HG02763 (cell line): ENCODE results near the gene PHEX.
"Not testable (repeated sequence)": the region's sequence is repeated elsewhere in the genome, so short reads cannot be mapped to it uniquely, and the experiment has no call there.

ENCODE experiments used
- ATAC-seq: cut with Tn5 transposase; IDR thresholded peaks from one replicate; pipeline ENCODE4 v1.9.1; 2021; ENCODE audit warnings: mild to moderate bottlenecking, moderate library complexity; ENCODE audit not compliant: unreplicated experiment

Gene PHEX

GRCh38 chrX:22203186-22203585 lies 171.1 kb downstream of the PHEX start:
- ATAC-seq, result no peak

DNA sequence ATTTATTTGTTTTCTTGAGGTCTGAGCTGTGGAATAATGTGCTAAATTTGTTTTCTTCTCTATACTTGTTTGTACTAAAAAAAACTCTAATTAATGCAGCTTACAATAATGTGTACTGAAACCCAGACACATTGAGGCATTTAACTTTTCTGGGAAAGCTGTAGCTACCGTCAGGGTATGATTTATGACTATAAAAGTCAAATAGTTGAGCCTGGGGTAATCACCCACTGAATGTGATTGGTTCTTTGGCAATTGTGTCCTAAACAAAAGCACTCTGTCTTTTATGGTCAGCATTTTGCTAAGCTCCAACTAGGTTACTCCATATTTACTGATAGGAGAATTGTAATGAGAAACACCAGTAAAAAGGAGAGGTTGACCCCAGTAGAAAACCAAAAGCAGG lies 174.7 kb downstream of the PHEX start:
- no peak for ATAC-seq

GRCh38 chrX:22220941-22221340 lies 188.8 kb downstream of the PHEX start:
- ATAC-seq, result no peak

DNA sequence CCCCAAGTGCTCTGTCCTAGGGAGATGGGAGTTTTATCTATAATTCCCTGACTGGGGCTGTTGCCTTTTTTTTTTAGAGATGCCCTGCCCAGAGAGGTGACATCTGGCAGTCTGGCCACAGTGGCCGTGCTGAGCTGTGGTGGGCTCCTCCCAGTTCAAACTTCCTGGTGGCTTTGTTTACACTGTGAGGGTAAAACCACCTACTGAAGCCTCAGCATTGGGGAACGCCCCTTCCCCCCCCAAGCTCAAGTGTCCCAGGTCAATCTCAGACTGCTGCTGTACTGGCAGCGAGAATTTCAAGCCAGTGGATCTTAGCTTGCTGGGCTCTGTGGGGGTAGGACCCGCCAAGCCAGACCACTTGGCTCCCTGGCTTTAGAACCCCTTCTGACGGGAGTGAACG lies 202.3 kb downstream of the PHEX start:
- no peak for ATAC-seq

GRCh38 chrX:22237479-22237878 lies 205.4 kb downstream of the PHEX start:
- no peak for ATAC-seq

DNA sequence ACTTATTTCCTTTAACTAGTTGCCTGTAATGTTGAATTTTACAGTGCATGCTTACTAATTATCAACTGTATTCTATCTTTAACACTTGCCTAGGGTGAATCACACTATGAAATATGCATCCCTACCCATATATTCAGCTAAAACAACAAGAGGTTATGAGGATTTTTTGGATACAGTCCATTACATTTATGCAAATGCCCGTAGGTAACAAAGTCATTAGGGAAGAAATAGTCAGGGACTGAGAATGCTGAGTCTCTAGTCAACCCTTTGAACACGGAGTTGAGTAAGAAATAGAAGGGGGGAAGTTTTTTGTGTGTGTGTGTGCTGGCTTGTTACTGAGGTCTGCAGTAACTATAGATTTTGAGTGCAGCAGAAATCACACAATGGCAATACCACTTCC lies 214.5 kb downstream of the PHEX start:
- no peak for ATAC-seq

DNA sequence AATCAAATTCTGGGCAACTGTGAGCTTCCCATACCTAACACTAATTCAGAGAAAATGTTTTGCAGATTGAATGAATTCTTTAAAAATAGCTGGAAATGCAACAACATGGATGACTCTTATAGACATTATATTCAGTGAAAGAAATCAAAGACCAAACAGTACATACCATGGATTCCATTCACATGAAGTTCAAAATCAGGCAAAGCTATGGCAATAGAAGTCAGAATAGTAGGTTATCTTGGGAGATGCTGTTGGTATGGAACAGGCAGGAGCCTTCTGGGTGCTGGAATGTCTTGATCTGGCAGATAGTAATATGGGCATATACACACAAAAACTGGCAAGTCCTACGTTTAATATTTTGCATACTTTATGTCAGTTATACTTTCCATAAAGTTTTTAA lies 215.0 kb downstream of the PHEX start:
- no peak for ATAC-seq

DNA sequence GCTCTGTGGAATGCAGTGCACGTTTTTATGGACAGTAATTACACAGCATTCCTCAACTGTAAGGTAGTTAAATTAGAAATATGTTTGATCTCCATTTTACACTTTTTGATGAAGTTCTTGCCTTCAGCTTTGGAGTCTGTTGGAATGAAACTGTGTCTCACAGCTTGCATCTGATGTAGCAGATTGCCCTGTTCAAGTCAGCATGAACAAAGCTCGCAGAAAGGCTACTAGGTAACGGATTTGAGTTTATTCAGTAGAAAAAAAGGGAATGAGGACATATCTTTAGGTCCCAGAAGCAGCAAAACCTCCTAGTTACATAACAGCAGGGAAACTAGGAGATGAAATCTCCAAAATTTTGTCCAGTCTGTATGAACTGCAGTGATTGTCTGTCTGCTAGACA lies 216.3 kb downstream of the PHEX start:
- ATAC-seq, result no peak

- no peak for ATAC-seq
Measured at GRCh38 chrX:22249371-22249770, 217.2 kb downstream of the PHEX start.

- ATAC-seq, result no peak
Measured at GRCh38 chrX:22268706-22269105, 236.6 kb downstream of the PHEX start.

DNA sequence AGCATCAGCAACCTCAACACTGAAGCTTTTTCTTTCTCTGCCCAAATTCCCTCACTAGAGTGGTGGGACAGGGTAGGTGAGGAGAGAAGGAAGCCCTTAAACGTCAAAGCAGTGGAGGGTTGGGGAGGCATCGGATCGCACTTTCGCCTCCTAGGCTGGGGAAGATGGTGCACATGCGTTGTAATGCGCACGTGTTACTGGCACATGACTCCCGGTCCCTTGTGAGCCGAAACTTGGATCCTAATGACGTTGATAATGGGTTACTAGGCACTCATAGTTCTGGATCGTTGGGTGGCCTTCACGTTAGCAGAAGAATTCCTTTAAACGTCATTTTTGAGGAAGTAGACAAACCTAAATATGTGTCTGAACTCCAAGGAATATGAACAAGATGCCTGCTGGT lies 240.5 kb downstream of the PHEX start, which contains the start of gene CBLL2:
TSS of gene CBLL2 (plus strand) at position 301 of the 400 bp plus-strand sequence. CDS start at position 380, 79 bp downstream.
- ATAC-seq, result no peak

GRCh38 chrX:22273714-22274317 lies 241.7 kb downstream of the PHEX start:
- ATAC-seq, result no peak

- ATAC-seq, result no peak
Measured at GRCh38 chrX:22276781-22277180, 244.7 kb downstream of the PHEX start.

DNA sequence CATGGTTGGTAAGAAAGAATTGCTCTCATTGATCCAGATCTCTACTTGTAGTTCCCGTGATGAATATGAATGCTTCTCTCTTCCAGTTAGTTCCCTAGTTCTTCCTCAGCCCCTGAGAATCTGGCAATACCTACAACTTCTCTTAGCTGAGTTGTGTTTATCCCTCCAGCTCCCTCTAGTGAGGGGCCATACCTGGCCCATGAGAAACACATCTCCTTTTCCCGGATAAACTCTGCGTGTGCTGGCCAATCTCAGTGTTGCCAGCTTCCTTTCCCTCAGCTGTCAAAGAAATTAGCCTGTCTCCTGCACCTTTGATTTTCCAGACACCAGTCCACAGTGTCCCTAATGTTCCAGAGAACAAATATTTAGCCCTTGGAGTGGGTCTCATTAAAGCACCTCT lies 246.2 kb downstream of the PHEX start:
- no peak for ATAC-seq

DNA sequence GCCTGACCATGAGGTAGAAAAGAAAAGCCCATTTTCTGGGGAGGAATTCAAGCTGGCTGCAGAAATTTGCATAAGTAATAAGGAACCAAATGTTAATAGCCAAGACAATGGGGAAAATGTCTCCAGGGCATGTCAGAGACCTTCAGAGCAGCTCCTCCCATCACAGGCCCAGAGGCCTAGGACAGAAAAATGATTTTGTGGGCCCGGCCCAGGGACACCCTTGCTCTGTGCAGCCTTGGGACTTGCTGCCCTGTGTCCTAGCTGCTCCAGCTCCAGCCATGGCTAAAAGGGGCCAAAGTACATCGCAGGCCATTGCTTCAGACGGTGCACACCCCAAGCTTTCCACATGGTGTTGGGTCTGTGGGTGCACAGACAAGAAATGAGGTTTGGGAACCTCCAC lies 257.1 kb downstream of the PHEX start:
- not testable (repeated sequence) for ATAC-seq

DNA sequence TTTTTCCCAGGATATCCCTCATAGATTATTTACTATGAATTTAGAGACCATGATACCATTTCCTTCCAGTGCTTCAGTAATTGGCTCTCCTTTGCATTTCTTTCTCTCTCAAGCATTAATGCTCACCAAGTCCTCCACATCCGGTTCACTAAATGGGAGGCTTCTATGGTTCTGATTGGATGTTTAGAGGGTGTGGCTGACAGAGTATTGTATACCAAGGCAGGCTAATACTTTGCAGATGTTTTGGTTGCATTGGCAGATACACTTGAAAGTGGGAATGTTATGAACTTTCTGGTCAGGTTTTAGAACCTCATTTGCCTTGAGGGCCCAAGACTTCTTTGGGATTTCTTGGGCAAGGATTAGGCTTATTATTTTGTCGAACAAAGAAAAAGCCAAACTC lies 264.7 kb downstream of the PHEX start:
- no peak for ATAC-seq

GRCh38 chrX:22300130-22300529 lies 268.0 kb downstream of the PHEX start:
- ATAC-seq, result no peak
